Measurements from ENCODE around the gene KCNJ15. TPM values are rescaled to one million over a fixed set of nuclear protein-coding genes. Genes with fewer than 3 reads are reported as not detected.

KCNJ15 gene
- total and polyA plus RNA-seq, 2 experiments from 2014 or later, result not detected

DNA sequence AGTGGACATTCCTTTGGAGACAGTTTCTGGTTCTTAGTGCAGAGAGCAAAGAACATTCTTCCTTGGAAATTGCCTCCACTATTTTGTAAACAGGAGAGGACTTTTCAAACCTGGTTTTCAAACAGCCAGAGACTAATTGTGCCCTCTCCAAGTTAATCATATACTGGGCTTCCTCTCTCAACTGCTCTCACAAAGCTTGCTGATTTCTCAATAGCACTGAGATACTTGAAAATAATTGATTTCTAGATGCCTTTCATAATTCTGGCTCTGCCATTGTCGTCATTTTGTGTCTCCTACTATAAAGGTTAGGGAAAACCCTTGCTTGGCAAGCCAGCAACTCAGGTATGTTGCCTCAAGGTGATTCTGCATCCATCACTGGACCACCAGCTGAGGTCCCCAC lies 56.0 kb downstream of the KCNJ15 start:
- DNase-seq (ENCODE audit: low read depth in 1 of 2, low spot score in 1 of 2), result no peak
- peaks cover 2% of the 10 kb centered on the region for H3K4me1 ChIP-seq (ENCODE audit: low read depth)
- H3K36me3 ChIP-seq, result no peaks in the 10 kb centered on the region
- no peak overlapping the region for H3K27ac ChIP-seq
- no peak overlapping the region for H3K4me3 ChIP-seq
- TF ChIP-seq CTCF (IDR thresholded peaks at IDR 0.05; ENCODE audit: low read depth, low read length), result no peak
- no peaks in the 10 kb centered on the region for H3K27me3 ChIP-seq
- no peaks in the 10 kb centered on the region for H3K9me3 ChIP-seq (ENCODE audit: low read depth)

DNA sequence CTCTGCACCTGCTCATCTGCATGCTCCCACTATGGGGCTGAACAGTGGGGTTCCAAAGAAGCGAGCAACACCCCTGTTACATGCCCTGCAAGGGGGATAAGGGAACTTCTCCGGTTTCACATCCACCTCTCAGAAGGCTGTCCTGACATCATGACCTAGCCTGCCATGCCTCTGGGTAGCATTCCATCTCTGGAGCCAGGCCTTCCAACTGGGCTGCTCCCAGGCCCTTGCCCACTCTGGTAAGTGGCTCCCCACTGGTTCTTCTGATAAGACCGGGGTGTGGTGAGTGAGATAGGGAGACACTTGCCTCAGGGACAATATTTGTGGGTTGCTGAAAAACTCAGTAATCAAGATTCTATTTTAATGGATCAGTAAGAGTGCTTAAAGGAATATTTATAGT lies 57.8 kb downstream of the KCNJ15 start:
- Histone ChIP-seq H3K9me3 (ENCODE audit: low read depth) (no peaks in the 10 kb centered on the region), H3K4me3 (no peak overlapping the region), H3K27me3 (no peaks in the 10 kb centered on the region), H3K36me3 (no peaks in the 10 kb centered on the region), H3K4me1 (ENCODE audit: low read depth) (no peaks in the 10 kb centered on the region), H3K27ac (no peak overlapping the region)
- no peak for DNase-seq (ENCODE audit: low read depth in 1 of 2, low spot score in 1 of 2)
- no peak for TF ChIP-seq CTCF (IDR thresholded peaks at IDR 0.05; ENCODE audit: low read depth, low read length)

DNA sequence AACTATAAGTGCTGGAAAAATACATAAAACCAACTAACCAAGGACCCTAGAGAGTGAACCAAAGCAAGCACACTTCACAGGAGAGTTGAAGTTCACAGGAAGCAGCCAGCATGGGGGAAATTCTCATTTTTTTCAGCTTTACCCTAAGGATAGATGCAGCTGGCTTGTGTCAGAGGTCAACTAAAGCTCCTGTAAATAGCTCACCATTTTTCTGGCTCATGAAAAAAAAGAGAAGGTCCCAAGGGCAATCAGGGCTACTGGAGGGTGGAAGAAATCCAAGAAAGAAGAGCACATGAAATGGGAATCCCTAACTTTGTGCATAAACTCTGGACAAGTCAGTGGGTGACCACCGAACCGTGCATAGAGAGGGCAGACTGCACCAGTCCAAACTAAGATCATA lies 58.3 kb downstream of the KCNJ15 start:
- H3K4me1 ChIP-seq (ENCODE audit: low read depth), result no peaks in the 10 kb centered on the region
- no peaks in the 10 kb centered on the region for H3K9me3 ChIP-seq (ENCODE audit: low read depth)
- DNase-seq (ENCODE audit: low read depth in 1 of 2, low spot score in 1 of 2), result no peak
- H3K27ac ChIP-seq, result no peak overlapping the region
- H3K27me3 ChIP-seq, result no peaks in the 10 kb centered on the region
- no peak for TF ChIP-seq CTCF (IDR thresholded peaks at IDR 0.05; ENCODE audit: low read depth, low read length)
- no peaks in the 10 kb centered on the region for H3K36me3 ChIP-seq
- H3K4me3 ChIP-seq, result no peak overlapping the region

GRCh38 chr21:38319781-38320180 lies 63.0 kb downstream of the KCNJ15 start:
- H3K4me1 ChIP-seq (ENCODE audit: low read depth), result no peaks in the 10 kb centered on the region
- H3K27ac ChIP-seq, result no peak overlapping the region
- H3K27me3 ChIP-seq, result no peaks in the 10 kb centered on the region
- no peaks in the 10 kb centered on the region for H3K36me3 ChIP-seq
- DNase-seq (ENCODE audit: low read depth in 1 of 2, low spot score in 1 of 2), result no peak
- no peak for TF ChIP-seq CTCF (IDR thresholded peaks at IDR 0.05; ENCODE audit: low read depth, low read length)
- H3K4me3 ChIP-seq, result no peak overlapping the region
- no peaks in the 10 kb centered on the region for H3K9me3 ChIP-seq (ENCODE audit: low read depth)

DNA sequence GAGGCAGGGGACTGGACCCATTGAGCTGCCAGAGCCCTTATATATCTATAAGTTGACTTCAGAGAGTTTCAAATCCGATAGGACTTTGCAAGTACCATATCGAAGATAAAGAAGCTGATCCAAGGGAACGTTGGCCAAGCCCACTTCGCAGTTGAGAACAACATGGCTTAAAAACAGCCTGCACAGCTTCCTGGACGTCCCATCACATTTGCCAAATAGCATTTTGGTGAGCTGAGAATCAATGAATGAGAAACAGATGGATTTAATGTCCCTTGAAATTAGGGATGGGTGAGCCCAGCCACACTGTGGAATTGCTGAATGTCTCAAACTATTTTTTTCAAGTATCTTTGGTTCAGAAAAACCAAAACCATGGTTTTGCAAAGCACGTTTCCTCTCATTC lies 64.8 kb downstream of the KCNJ15 start:
- no peak for TF ChIP-seq CTCF (IDR thresholded peaks at IDR 0.05; ENCODE audit: low read depth, low read length)
- no peaks in the 10 kb centered on the region for H3K9me3 ChIP-seq (ENCODE audit: low read depth)
- no peak overlapping the region for H3K4me3 ChIP-seq
- H3K36me3 ChIP-seq, result no peaks in the 10 kb centered on the region
- no peak overlapping the region for H3K27ac ChIP-seq
- no peaks in the 10 kb centered on the region for H3K27me3 ChIP-seq
- no peak for DNase-seq (ENCODE audit: low read depth in 1 of 2, low spot score in 1 of 2)
- H3K4me1 ChIP-seq (ENCODE audit: low read depth), result no peaks in the 10 kb centered on the region
